Loucy (cell line): Measurements from ENCODE around the gene SEMA6B.

Experiments
- EZH2phosphoT487 ChIP-seq: fragments of 200-600 bp; IDR thresholded peaks from 2 replicates; pipeline ENCODE4 v1.6.1; 2018; ENCODE audit warnings: antibody characterized with exemption, mild to moderate bottlenecking, moderate library complexity, borderline replicate concordance
- TF ChIP-seq, protein P1 (sequence below): fragments of 200-600 bp; sonication (generic); conservative IDR thresholded peaks from 2 replicates; pipeline ENCODE4 v1.5.1; 2014; ENCODE audit warnings: mild to moderate bottlenecking, antibody characterized with exemption, low read length

- TF ChIP-seq, protein P1, sequence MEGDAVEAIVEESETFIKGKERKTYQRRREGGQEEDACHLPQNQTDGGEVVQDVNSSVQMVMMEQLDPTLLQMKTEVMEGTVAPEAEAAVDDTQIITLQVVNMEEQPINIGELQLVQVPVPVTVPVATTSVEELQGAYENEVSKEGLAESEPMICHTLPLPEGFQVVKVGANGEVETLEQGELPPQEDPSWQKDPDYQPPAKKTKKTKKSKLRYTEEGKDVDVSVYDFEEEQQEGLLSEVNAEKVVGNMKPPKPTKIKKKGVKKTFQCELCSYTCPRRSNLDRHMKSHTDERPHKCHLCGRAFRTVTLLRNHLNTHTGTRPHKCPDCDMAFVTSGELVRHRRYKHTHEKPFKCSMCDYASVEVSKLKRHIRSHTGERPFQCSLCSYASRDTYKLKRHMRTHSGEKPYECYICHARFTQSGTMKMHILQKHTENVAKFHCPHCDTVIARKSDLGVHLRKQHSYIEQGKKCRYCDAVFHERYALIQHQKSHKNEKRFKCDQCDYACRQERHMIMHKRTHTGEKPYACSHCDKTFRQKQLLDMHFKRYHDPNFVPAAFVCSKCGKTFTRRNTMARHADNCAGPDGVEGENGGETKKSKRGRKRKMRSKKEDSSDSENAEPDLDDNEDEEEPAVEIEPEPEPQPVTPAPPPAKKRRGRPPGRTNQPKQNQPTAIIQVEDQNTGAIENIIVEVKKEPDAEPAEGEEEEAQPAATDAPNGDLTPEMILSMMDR, result no peak
- no peak for TF ChIP-seq EZH2phosphoT487
These were observed 17.7 kb upstream of the SEMA6B start for GRCh38 chr19:4577020-4577782.
